ENCODE results near the gene MYO9A. TPM values are rescaled to one million over a fixed set of nuclear protein-coding genes. Genes with fewer than 3 reads are reported as not detected.

Gene MYO9A
- total and polyA plus RNA-seq, 3 donors from 2014 or later, result 68.9 to 126 (median 103) TPM

GRCh38 chr15:71934446-71934845, 183.5 kb downstream of the MYO9A start:
- DNase-seq, result no peak
- 64 to 66% methylated on average over 3 of the region's 3 CpGs for WGBS, 2 donors
- TF ChIP-seq CTCF (IDR thresholded peaks at IDR 0.05) (no peak), POLR2A (IDR thresholded peaks at IDR 0.05) (no peak)
- no peaks in the 10 kb centered on the region for H3K36me3 ChIP-seq (ENCODE audit: low read depth, missing control alignments)
- H3K4me3 ChIP-seq, result no peak overlapping the region
- H3K27ac ChIP-seq, result no peak overlapping the region
- H3K27me3 ChIP-seq, result no peaks in the 10 kb centered on the region
- H3K4me1 ChIP-seq, result no peaks in the 10 kb centered on the region
- no peaks in the 10 kb centered on the region for H3K9me3 ChIP-seq
- intact Hi-C loops (cut with DNase I; ENCODE audit: low total_unique reads), result no loop called here

GRCh38 chr15:71932689-71933088, 185.3 kb downstream of the MYO9A start:
- TF ChIP-seq CTCF (IDR thresholded peaks at IDR 0.05), result no peak
- no peak for TF ChIP-seq POLR2A (IDR thresholded peaks at IDR 0.05)
- no peaks in the 10 kb centered on the region for H3K27me3 ChIP-seq
- no peak overlapping the region for H3K27ac ChIP-seq
- intact Hi-C loops (cut with DNase I; ENCODE audit: low total_unique reads), result no loop called here
- no peaks in the 10 kb centered on the region for H3K4me1 ChIP-seq
- DNase-seq, result no peak
- H3K36me3 ChIP-seq (ENCODE audit: low read depth, missing control alignments), result no peaks in the 10 kb centered on the region
- 92 to 98% methylated on average over 2 of the region's 2 CpGs for WGBS, 2 donors
- H3K9me3 ChIP-seq, result no peaks in the 10 kb centered on the region
- no peak overlapping the region for H3K4me3 ChIP-seq

GRCh38 chr15:71931261-71931660, 186.7 kb downstream of the MYO9A start:
- intact Hi-C loops (cut with DNase I; ENCODE audit: low total_unique reads), result no loop called here
- no peak for DNase-seq
- Histone ChIP-seq H3K27me3 (no peaks in the 10 kb centered on the region), H3K4me1 (no peaks in the 10 kb centered on the region), H3K27ac (no peak overlapping the region), H3K4me3 (no peak overlapping the region), H3K36me3 (ENCODE audit: low read depth, missing control alignments) (no peaks in the 10 kb centered on the region), H3K9me3 (no peaks in the 10 kb centered on the region)
- WGBS, 2 donors, result 94 to 98% methylated on average over 1 of the region's 1 CpG
- TF ChIP-seq CTCF (IDR thresholded peaks at IDR 0.05) (no peak), POLR2A (IDR thresholded peaks at IDR 0.05) (no peak)

- Histone ChIP-seq H3K4me1 (no peaks in the 10 kb centered on the region), H3K27ac (no peak overlapping the region), H3K4me3 (no peak overlapping the region), H3K36me3 (ENCODE audit: low read depth, missing control alignments) (no peaks in the 10 kb centered on the region), H3K9me3 (no peaks in the 10 kb centered on the region), H3K27me3 (no peaks in the 10 kb centered on the region)
- TF ChIP-seq CTCF (IDR thresholded peaks at IDR 0.05) (no peak), POLR2A (IDR thresholded peaks at IDR 0.05) (no peak)
- intact Hi-C loops (cut with DNase I; ENCODE audit: low total_unique reads), result no loop called here
- DNase-seq, result no peak
- 85 to 88% methylated on average over 10 of the region's 10 CpGs for WGBS, 2 donors
These were observed 192.8 kb downstream of the MYO9A start for GRCh38 chr15:71925145-71925544.

GRCh38 chr15:71921191-71921590, 196.8 kb downstream of the MYO9A start:
- no peak overlapping the region for H3K4me3 ChIP-seq
- H3K27me3 ChIP-seq, result no peaks in the 10 kb centered on the region
- H3K9me3 ChIP-seq, result no peaks in the 10 kb centered on the region
- H3K36me3 ChIP-seq (ENCODE audit: low read depth, missing control alignments), result no peaks in the 10 kb centered on the region
- no peaks in the 10 kb centered on the region for H3K4me1 ChIP-seq
- no peak overlapping the region for H3K27ac ChIP-seq
- DNase-seq, result no peak
- intact Hi-C loops (cut with DNase I; ENCODE audit: low total_unique reads), result no loop called here
- TF ChIP-seq CTCF (IDR thresholded peaks at IDR 0.05), result no peak
- no peak for TF ChIP-seq POLR2A (IDR thresholded peaks at IDR 0.05)
- 90 to 91% methylated on average over 3 of the region's 3 CpGs for WGBS, 2 donors
